TTC549 (cell line): Measurements from ENCODE around the gene SKAP2.

Experiments
- FAIRE-seq: peaks from 2 replicates; lab custom pipeline; 2012; peaks lifted over from hg19 to GRCh38; lab: Jason Lieb, UNC

Gene SKAP2

GRCh38 chr7:26662646-26663045 lies 201.7 kb downstream of the SKAP2 start:
- no peak for FAIRE-seq

GRCh38 chr7:26659121-26659520 lies 205.3 kb downstream of the SKAP2 start:
- no peak for FAIRE-seq

DNA sequence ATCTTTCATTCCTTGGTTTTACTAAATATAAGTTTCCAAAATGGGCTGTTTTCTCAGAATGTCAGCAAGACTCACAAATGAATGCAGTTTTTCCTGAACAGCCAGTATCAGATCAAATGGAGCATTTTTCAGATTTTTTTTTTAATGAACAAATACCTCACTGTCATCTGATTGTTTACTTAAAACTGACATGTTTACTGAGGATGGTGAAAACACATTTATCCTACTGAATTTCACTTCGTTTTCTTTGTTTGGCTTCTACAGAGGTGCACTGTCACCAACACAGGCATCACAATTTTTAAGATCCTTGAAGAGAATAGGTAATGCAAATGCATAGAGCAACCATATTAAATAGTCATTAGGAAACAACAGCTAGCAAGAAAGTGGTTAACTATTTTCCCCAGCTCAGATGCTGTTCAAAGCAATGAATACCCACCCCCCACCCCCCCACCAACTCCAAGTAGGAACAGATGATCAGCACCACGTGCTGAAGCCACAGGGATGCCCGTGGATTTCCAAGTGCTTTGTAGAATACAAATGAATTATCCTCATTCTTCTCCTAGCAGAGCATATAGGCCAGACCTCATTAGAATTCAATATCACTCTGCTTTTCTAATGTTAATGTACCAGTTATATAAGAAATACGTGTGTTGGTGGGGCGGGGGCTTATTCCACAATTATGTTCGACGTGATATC lies 205.9 kb downstream of the SKAP2 start:
- FAIRE-seq, result no peak

DNA sequence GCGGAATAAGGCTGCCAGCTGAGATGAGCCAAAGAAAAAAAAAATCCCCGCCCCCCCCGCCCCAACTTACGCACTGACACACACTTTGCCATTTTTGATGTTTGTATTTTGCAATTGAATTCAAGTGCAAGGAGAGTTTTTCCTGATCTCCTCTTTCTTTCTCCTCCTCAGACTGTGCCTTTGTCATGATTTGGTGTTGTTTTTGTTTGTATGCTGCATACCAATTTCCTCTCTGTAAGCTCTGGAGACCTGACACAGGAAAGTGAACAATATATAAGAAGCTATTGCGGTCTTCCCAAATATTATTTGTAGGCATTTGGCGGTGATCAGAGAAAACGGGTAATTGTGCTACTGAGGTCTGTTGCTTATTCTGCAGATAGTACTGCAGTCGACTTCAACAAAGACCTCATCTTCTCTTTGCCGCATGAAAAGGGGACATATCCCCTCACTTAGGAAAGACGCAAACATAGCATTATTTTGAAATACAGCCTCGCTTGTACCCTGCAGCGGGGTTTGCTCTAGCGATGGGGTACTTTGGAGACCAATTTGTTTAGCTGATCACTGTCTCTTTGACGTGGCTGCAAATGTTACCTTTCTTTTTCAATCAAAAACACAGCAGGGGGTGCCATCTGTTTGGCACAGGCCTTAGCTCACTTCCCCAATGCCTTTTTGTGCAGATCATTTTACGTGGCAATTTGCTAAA lies 206.6 kb downstream of the SKAP2 start:
- no peak for FAIRE-seq

DNA sequence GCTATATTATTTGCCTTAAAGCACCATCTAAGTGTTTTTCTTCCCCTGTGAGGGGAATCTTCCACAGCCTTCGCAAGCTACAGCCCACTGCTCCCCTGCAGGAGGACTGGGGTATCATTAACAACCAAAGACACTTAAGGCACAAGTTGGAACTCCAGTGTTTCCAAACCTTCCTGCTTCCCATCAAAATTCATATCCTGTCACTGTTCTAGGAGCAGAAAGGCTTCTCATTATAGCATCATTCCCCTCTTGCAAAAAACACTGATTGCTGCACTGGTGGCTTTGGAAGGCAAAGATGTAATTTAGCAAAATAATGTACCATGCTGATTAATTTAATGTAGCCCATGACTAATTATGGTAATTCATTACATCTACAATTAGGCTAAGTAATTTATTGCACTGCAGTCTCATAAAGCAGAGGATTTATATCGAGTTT lies 207.2 kb downstream of the SKAP2 start:
- FAIRE-seq, result no peak

DNA sequence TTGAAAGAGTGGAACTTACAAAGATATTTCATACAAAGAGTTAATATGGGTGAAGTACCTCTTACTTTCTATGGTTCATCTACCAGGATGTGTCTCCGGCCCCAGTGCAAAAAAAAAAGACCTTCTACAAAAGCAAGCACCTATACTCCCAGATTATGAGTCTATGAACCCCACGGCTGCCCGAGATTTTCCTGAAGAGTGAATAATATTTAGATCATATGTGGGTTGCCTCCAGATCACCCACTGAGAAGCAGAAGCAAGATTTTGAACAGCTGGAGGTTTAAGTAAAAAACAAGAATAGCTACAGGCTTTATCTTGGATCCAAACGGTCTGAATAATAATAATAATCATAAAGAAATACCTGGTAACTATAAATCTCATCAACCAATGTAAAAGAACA lies 207.7 kb downstream of the SKAP2 start:
- no peak for FAIRE-seq

- FAIRE-seq, result no peak
Observed at GRCh38 chr7:26655781-26656180, 208.6 kb downstream of the SKAP2 start.

DNA sequence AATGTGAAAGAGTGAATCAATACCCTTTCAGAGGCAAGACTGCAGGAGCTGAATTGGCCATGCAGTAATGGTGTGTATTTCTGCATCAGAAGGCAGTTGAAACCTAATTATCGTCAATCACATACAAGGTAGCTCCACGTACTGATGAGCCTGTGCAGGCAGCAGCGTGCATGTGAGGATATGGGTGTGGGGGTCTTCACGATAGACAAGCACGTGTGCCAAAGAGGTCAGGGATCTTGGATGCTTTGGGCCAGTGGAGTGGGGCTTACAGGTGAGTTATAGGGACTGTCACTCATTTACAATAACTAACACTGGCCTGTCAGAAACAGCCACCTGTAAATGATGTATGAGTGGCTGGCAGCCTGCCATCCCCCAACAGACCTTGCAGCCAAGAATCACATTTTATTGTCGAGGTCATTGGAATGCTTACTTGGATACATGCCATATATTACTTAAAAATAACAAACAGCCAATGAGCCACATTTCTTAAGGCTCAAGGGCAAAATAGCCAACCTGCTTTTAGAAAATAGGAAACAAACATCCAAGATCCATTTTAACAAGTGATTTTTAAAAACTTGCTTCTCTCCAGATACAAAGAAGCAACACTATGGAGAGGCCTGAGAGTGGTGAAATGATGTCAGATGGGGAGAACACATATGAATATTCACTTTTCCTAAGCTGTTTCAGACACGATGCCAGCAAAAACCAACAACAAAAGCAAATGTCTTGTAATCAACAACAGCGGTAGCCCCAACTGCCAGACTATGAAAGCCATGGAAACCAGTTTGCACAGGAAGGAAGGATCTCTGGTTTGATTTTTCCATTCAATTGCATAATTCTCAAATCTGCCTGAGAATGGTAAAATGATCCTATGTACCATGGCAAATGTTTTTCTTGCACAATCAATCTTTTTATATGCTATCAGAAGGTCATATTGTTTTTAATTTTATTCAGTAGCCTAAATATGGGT lies 210.7 kb downstream of the SKAP2 start:
- FAIRE-seq, result no peak

GRCh38 chr7:26652401-26653100 lies 211.8 kb downstream of the SKAP2 start:
- FAIRE-seq, result no peak

GRCh38 chr7:26650103-26650502 lies 214.3 kb downstream of the SKAP2 start:
- FAIRE-seq, result no peak

DNA sequence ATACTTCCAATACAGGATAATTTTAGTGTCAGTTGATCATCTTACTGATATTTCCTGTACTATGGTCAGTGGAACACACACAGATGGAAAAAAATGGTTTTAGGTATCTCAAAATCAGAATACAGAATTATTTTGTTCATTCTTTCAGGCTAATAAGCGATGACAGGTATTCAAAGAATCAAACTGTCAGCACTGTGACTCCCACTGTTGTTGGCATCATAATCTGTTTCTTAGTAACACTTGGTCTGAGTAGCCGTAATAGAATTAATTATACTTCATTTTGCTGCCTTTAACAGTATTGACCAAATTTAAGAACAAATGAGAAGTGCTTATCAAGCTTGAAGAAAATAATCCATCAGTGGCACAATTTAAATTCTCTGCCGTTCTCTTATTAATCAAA lies 215.0 kb downstream of the SKAP2 start:
- FAIRE-seq, result no peak

- no peak for FAIRE-seq
Observed at GRCh38 chr7:26648554-26648953, 215.8 kb downstream of the SKAP2 start.

DNA sequence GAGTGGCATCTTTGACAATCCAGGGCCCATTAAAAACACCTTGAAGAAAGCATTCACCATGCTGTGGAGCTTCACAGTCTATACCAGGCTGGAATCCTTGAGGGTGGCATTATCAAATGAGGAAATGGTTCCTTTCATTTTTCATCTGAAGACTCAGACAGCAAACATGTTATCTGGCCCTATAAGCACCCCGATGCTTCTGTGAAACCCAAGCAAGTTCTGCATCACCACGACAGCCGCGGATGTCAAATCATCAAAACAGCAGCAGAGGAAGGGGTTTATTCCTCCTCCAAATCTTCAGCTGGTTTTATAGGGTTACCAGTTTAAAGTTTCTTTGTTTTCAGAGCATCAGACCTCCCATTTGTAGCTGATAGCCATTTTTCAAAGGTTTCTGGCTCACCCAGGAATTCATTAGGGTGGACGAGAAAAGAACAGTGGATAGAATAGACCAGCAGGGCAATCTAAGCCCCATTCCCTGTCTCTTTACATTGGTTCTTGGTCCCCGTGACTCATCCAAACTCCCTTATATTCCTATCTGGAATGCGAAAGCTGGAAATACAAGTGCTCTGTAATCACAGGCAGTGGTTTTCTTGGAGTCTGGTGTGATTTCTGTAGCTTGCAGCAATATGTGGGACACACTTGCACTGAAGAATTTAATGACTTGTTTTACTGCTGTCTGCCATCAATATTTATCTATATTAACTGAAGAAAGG lies 217.9 kb downstream of the SKAP2 start:
- no peak for FAIRE-seq

DNA sequence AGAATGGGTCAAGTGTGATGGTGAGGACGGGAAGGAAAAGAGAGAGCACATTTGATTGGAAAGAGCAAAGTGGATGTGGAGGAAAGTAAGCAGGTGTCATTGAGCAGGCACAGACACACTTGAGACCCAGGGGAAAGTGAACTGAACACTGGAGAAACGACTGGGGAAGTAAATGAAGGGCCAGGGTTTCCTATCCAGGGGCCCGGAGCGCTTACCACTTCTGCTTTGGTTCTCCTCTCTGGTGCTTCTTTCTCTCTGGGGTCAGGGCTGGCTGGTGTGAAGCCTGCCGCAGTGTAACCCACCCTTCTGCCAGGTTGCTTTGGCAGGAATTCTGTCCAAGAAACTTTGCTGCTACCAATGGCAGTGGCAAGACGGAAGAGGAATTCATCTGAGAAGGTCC lies 219.3 kb downstream of the SKAP2 start:
- FAIRE-seq, result no peak

DNA sequence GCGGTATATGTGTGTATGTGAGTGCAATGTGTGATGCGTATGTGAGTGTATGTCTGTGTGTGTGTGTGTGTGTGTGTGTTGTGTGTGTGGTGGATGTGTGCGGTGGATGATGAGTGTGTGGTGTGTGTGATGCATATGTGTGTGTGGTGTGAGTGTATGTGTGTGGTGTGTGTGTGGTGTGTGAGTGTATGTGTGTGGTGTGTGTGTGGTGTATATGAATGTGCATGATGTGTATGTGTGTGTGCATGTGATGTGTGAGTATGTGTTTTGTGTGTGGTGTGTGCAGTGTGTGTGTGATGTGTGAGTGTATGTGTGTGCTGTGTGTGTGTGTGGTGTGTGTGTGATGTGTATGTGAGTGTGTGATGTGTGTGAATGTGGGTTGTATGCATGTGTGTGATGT lies 222.0 kb downstream of the SKAP2 start:
- FAIRE-seq, result no peak

- no peak for FAIRE-seq
Observed at GRCh38 chr7:26639695-26640094, 224.7 kb downstream of the SKAP2 start.

DNA sequence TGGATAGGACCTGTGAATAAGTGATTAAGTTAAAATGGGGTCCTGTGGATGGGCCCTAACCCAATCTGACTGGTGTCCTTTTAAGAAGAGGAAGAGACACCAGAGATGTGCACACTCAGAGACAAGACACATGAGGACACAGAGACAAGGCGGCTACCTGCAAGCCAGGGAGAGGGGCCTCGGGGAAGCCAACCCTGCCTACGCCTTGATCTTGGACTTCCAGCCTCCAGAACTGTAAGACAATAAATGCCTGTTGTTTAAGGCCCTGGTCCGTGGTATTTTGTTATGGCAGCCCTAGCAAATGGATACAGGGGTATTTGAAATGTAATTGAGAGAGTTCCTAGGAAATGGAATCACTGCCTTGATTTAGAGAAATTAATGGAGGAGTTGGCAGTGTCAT lies 225.3 kb downstream of the SKAP2 start:
- no peak for FAIRE-seq

DNA sequence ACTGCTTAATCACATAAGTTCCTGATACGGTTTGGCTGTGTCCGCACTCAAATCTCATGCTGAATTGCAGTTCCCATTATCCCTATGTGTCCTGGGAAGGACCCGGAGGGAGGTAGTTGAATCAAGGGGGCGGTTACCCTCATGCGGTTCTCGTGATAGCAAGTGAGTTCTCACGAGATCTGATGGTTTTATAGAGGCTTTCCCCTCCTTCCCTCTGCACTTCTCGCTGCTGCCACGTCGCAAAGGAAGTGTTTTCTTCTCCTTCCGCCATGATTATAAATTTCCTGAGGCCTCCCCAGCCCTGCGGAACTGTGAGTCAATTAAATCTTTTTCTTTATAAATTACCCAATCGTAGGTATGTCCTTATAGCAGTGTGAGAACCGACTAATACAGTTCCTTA lies 226.2 kb downstream of the SKAP2 start:
- FAIRE-seq, result no peak

- no peak for FAIRE-seq
Observed at GRCh38 chr7:26637610-26638009, 226.8 kb downstream of the SKAP2 start.

- no peak for FAIRE-seq
Observed at GRCh38 chr7:26636808-26637207, 227.6 kb downstream of the SKAP2 start.

GRCh38 chr7:26633557-26633956 lies 230.8 kb downstream of the SKAP2 start:
- no peak for FAIRE-seq

- FAIRE-seq, result no peak
Observed at GRCh38 chr7:26631601-26632000, 232.8 kb downstream of the SKAP2 start.
